GM18873 (cell line): Measurements from ENCODE around the gene SLC26A8.

ENCODE experiments used
- ATAC-seq: cut with Tn5 transposase; IDR thresholded peaks from one replicate; pipeline ENCODE4 v1.9.1; 2021; ENCODE audit warnings: mild to moderate bottlenecking, moderate library complexity, moderate number of reproducible peaks; ENCODE audit not compliant: unreplicated experiment, low FRiP score

SLC26A8 gene

DNA sequence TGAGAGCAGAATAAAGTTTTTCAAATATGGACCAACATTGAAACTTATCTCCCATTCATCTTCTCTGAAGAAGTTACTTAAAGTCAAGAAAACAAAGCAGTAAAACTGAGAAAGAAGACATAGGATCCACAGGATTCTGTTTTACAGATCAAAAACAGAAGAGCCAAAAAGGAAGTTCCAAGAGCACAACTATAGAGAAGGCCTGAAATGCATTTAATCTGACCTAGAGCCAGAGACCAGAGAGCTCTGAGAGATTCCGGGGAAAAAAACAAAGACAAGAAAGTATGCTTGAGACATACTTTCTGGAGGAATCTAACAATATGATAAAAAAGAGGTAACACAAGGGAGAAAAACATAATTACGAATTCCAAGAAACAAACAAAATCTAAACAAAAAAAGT lies 129.7 kb downstream of the SLC26A8 start:
- ATAC-seq, result no peak
